Peyer's patch (tissue), 4 donors: ENCODE results near the gene OR14I1.

Experiments used
- POLR2A ChIP-seq, 2 donors: fragments of 450-650 bp; IDR thresholded peaks; one replicate each; pipeline ENCODE4 v1.5.1; 2017; ENCODE audit warnings: antibody characterized with exemption in 2 of 2, mild to moderate bottlenecking in 2 of 2, moderate library complexity in 2 of 2
- TF ChIP-seq, protein P1 (sequence below), 6 experiments: fragments of 450-650 bp in 4 of 6; fragments of 200-600 bp in 2 of 6; sonication (generic) in 1 of 6; IDR thresholded peaks; one replicate each; pipeline ENCODE4 v1.5.1; 2017 to 2019; ENCODE audit warnings: antibody characterized with exemption in 6 of 6, mild to moderate bottlenecking in 3 of 6, moderate library complexity in 1 of 6

DNA sequence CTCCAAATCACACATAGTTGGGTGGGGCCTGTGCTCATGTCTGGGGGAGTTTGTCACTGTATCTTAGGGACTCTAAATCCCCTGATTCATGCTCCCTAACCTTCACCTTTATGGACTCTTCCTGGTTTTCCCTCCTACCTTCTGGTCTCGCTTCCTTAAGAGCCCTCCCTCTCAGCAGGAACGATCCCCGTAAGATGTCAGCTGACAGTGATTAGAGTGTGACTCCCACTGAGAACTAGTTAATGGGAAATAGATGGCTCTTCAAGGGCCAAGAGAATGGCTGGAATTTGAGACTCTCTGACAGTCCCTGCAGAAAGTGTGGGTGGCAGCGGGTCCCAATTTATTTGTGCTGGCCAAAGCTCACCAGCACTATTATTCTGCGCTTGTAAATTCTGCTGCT, 31.0 kb upstream of the OR14I1 start:
- TF ChIP-seq, protein P1, sequence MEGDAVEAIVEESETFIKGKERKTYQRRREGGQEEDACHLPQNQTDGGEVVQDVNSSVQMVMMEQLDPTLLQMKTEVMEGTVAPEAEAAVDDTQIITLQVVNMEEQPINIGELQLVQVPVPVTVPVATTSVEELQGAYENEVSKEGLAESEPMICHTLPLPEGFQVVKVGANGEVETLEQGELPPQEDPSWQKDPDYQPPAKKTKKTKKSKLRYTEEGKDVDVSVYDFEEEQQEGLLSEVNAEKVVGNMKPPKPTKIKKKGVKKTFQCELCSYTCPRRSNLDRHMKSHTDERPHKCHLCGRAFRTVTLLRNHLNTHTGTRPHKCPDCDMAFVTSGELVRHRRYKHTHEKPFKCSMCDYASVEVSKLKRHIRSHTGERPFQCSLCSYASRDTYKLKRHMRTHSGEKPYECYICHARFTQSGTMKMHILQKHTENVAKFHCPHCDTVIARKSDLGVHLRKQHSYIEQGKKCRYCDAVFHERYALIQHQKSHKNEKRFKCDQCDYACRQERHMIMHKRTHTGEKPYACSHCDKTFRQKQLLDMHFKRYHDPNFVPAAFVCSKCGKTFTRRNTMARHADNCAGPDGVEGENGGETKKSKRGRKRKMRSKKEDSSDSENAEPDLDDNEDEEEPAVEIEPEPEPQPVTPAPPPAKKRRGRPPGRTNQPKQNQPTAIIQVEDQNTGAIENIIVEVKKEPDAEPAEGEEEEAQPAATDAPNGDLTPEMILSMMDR (IDR thresholded peaks at IDR 0.05), result no peak
- no peak for TF ChIP-seq POLR2A (IDR thresholded peaks at IDR 0.05)
